Natural killer cell (primary cell): Measurements from ENCODE around the gene ZFAND5. TPM values are rescaled to one million over a fixed set of nuclear protein-coding genes. Genes with fewer than 3 reads are reported as not detected.

Source experiments
- ATAC-seq, 3 donors: fragments of 150-1000 bp in 2 of 3; fragments of 200-7000 bp in 1 of 3; cut with Tn5 transposase; 1 replicate in 1 of 3; 2 replicates in 2 of 3; pipeline ENCODE4 v1.10.0; 2021; ENCODE audit warnings: mild to moderate bottlenecking in 2 of 3, moderate library complexity in 2 of 3
- DNase-seq, 2 donors: peaks; one replicate each; pipeline versions ENCODE4 v3.0.0 to v3.0.0-alpha.2; 2013 to 2021; ENCODE audit warnings: mixed read lengths in 1 of 2
- H3K27ac ChIP-seq: one replicate; pipeline ENCODE4 v1.5.1; 2013; ENCODE audit warnings: mild to moderate bottlenecking, low read length
- H3K27me3 ChIP-seq: one replicate; pipeline ENCODE4 v1.6.1; 2013; ENCODE audit warnings: low read length; ENCODE audit not compliant: control insufficient read depth, insufficient read depth
- H3K36me3 ChIP-seq: one replicate; pipeline ENCODE4 v1.6.1; 2013; ENCODE audit warnings: low read length; ENCODE audit not compliant: control insufficient read depth, insufficient read depth
- H3K4me1 ChIP-seq: one replicate; pipeline ENCODE4 v1.6.1; 2013; ENCODE audit warnings: low read length; ENCODE audit not compliant: control insufficient read depth, insufficient read depth
- H3K4me3 ChIP-seq: one replicate; pipeline ENCODE4 v1.5.1; 2013; ENCODE audit warnings: low read length
- H3K9me3 ChIP-seq: one replicate; pipeline ENCODE4 v1.6.1; 2013; ENCODE audit warnings: low read length; ENCODE audit not compliant: control insufficient read depth, insufficient read depth
- H3K27ac Mint-ChIP-seq, 2 donors: one replicate each; pipeline ENCODE4 v1.8.0; 2022; ENCODE audit warnings: mild to moderate bottlenecking in 2 of 2, mixed read lengths in 2 of 2, moderate library complexity in 1 of 2
- H3K27me3 Mint-ChIP-seq, 2 donors: one replicate each; pipeline ENCODE4 v1.8.0; 2022; ENCODE audit warnings: low read depth in 2 of 2, mixed read lengths in 2 of 2
- H3K36me3 Mint-ChIP-seq: one replicate; pipeline ENCODE4 v1.8.0; 2022; ENCODE audit warnings: mixed read lengths
- H3K4me1 Mint-ChIP-seq, 2 donors: one replicate each; pipeline ENCODE4 v1.8.0; 2022; ENCODE audit warnings: mixed read lengths in 2 of 2
- H3K4me3 Mint-ChIP-seq: one replicate; pipeline ENCODE4 v1.8.0; 2022; ENCODE audit warnings: mild to moderate bottlenecking, moderate library complexity, mixed read lengths
- H3K9me3 Mint-ChIP-seq, 2 donors: one replicate each; pipeline ENCODE4 v1.8.0; 2022; ENCODE audit warnings: mixed read lengths in 2 of 2
- CTCF ChIP-seq: fragments of 200-600 bp; IDR thresholded peaks from one replicate; pipeline ENCODE4 v1.8.0; 2022; ENCODE audit warnings: antibody characterized with exemption
- whole genome bisulfite sequencing: methylation state at CpG from one replicate; pipeline ENCODE4 v1.1.7; 2013; ENCODE audit warnings: missing lambda C conversion rate; ENCODE audit not compliant: insufficient coverage; 5-methylcytosine and 5-hydroxymethylcytosine counted together
- intact Hi-C: fragments of 100-400 bp; cut with micrococcal nuclease; formaldehyde crosslinking; loops from one replicate; pipeline ENCODE4 v1.14.2; 2022
- total RNA-seq, 4 donors: library from RNA; stranded (reverse); fragments of 120-200 nt in 1 of 4; gene quantifications; one replicate each; pipeline versions ENCODE4 v1.2.3 to v1.2.4, GENCODE V29; 2013 to 2022

ZFAND5 gene
- total RNA-seq, 3 donors from 2014 or later (not counting 1 experiment from before 2014, with no cell fraction given), result 307 to 450 (median 318) TPM

DNA sequence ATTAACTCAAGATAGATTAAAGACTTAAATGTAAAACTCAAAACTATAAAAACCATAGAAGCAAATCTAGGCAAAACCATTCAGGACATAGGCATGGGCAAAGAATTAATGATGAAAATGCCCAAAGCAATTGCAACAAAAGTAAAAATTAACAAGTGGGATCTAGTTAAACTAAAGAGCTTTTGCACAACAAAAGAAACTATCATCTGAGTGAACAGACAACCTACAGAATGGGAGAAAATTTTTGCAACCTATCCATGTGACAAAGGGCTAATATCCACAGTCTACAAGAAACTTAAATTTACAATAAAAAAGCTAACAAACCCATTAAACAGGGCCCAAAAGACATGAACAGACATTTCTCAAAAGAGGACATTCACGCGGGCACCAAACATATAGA is 34.4 kb upstream of the ZFAND5 start:
- H3K4me1 Mint-ChIP-seq, result no peaks in the 10 kb centered on the region
- H3K36me3 Mint-ChIP-seq, result no peaks in the 10 kb centered on the region
- Histone ChIP-seq H3K27ac (no peak overlapping the region), H3K36me3 (no peaks in the 10 kb centered on the region), H3K27me3 (no peaks in the 10 kb centered on the region), H3K4me1 (no peaks in the 10 kb centered on the region), H3K4me3 (no peak overlapping the region), H3K9me3 (no peaks in the 10 kb centered on the region)
- DNase-seq, result no peak
- no peak overlapping the region for H3K4me3 Mint-ChIP-seq
- H3K9me3 Mint-ChIP-seq, result no peaks in the 10 kb centered on the region
- intact Hi-C loops, result no loop called here
- ATAC-seq, result no peak
- TF ChIP-seq CTCF, result no peak
- peaks cover 7 to 8% of the 10 kb centered on the region in 2 donors for H3K27me3 Mint-ChIP-seq
- 96% methylated on average over 2 of the region's 2 CpGs for WGBS
- H3K27ac Mint-ChIP-seq, result no peak overlapping the region

GRCh38 chr9:72396247-72397091 is 31.5 kb upstream of the ZFAND5 start:
- Histone ChIP-seq H3K9me3 (no peaks in the 10 kb centered on the region), H3K4me1 (no peaks in the 10 kb centered on the region), H3K4me3 (no peak overlapping the region), H3K36me3 (no peaks in the 10 kb centered on the region), H3K27me3 (no peaks in the 10 kb centered on the region), H3K27ac (no peak overlapping the region)
- intact Hi-C loops, result no loop called here
- H3K9me3 Mint-ChIP-seq, result no peaks in the 10 kb centered on the region
- no peaks in the 10 kb centered on the region for H3K4me1 Mint-ChIP-seq
- H3K27me3 Mint-ChIP-seq, result peaks cover 11 to 15% of the 10 kb centered on the region in 2 donors
- no peak for TF ChIP-seq CTCF
- WGBS, result 72% methylated on average over 4 of the region's 7 CpGs
- H3K4me3 Mint-ChIP-seq, result no peak overlapping the region
- H3K27ac Mint-ChIP-seq, result no peak overlapping the region
- no peak for DNase-seq
- no peaks in the 10 kb centered on the region for H3K36me3 Mint-ChIP-seq
- ATAC-seq, result no peak

GRCh38 chr9:72394066-72394465 is 29.1 kb upstream of the ZFAND5 start:
- no peak for TF ChIP-seq CTCF
- ATAC-seq (no peak), DNase-seq (no peak)
- Histone ChIP-seq H3K4me1 (no peaks in the 10 kb centered on the region), H3K36me3 (no peaks in the 10 kb centered on the region), H3K4me3 (no peak overlapping the region), H3K27me3 (no peaks in the 10 kb centered on the region), H3K27ac (no peak overlapping the region), H3K9me3 (no peaks in the 10 kb centered on the region)
- no peak overlapping the region for H3K27ac Mint-ChIP-seq
- peaks cover 8 to 10% of the 10 kb centered on the region in 2 donors for H3K27me3 Mint-ChIP-seq
- intact Hi-C loops, result no loop called here
- no peaks in the 10 kb centered on the region for H3K36me3 Mint-ChIP-seq
- 67% methylated on average over 1 of the region's 2 CpGs for WGBS
- H3K4me1 Mint-ChIP-seq, result no peaks in the 10 kb centered on the region
- no peak overlapping the region for H3K4me3 Mint-ChIP-seq
- no peaks in the 10 kb centered on the region for H3K9me3 Mint-ChIP-seq

GRCh38 chr9:72390907-72391306 is 25.9 kb upstream of the ZFAND5 start:
- no peak for DNase-seq
- no peaks in the 10 kb centered on the region for H3K36me3 ChIP-seq
- no peak for TF ChIP-seq CTCF
- Mint-ChIP-seq H3K9me3 (no peaks in the 10 kb centered on the region), H3K4me1 (no peaks in the 10 kb centered on the region), H3K4me3 (no peak overlapping the region), H3K27me3 (peaks cover 4 to 7% of the 10 kb centered on the region in 2 donors), H3K27ac (no peak overlapping the region), H3K36me3 (no peaks in the 10 kb centered on the region)
- no peaks in the 10 kb centered on the region for H3K27me3 ChIP-seq
- intact Hi-C loops, result no loop called here
- H3K4me3 ChIP-seq, result no peak overlapping the region
- H3K4me1 ChIP-seq, result no peaks in the 10 kb centered on the region
- 94% methylated on average over 2 of the region's 2 CpGs for WGBS
- no peak overlapping the region for H3K27ac ChIP-seq
- no peaks in the 10 kb centered on the region for H3K9me3 ChIP-seq
- ATAC-seq, result no peak
